Ovary (tissue), 10 donors: Measurements from ENCODE around the gene PAFAH2. TPM values are rescaled to one million over a fixed set of nuclear protein-coding genes. Genes with fewer than 3 reads are reported as not detected.

ENCODE experiments used
- DNase-seq, 5 donors: peaks; one replicate each; pipeline ENCODE4 v3.0.0-alpha.2; 2019 to 2020
- H3K27ac ChIP-seq, 2 donors: fragments of 200-600 bp; one replicate each; pipeline versions ENCODE4 v1.5.1 to v1.8.0; 2019 to 2022
- H3K27me3 ChIP-seq: fragments of 200-600 bp; one replicate; pipeline ENCODE4 v1.8.0; 2022
- H3K36me3 ChIP-seq: fragments of 200-600 bp; sonication (generic); one replicate; pipeline ENCODE4 v1.5.1; 2019
- H3K4me1 ChIP-seq: one replicate; pipeline ENCODE4 v1.8.1; 2013; ENCODE audit warnings: mild to moderate bottlenecking, moderate library complexity; ENCODE audit not compliant: insufficient read depth
- H3K4me3 ChIP-seq: fragments of 200-600 bp; sonication (generic); one replicate; pipeline ENCODE4 v1.5.1; 2017
- H3K9me3 ChIP-seq, 2 donors: fragments of 200-600 bp in 1 of 2; sonication (generic) in 1 of 2; one replicate each; pipeline versions ENCODE4 v1.5.1 to v1.8.1; 2013 to 2019; ENCODE audit warnings: mild to moderate bottlenecking in 1 of 2, moderate library complexity in 1 of 2
- CTCF ChIP-seq, 3 donors: fragments of 450-650 bp in 2 of 3; fragments of 200-600 bp in 1 of 3; IDR thresholded peaks; one replicate each; pipeline versions ENCODE4 v1.5.1 to v1.8.0; 2016 to 2022; ENCODE audit warnings: antibody characterized with exemption in 3 of 3, mild to moderate bottlenecking in 1 of 3
- EP300 ChIP-seq: sonication (generic); formaldehyde crosslinking; IDR thresholded peaks from one replicate; pipeline ENCODE4 v1.6.1; 2017; ENCODE audit warnings: antibody characterized with exemption
- POLR2A ChIP-seq: fragments of 450-650 bp; IDR thresholded peaks from one replicate; pipeline ENCODE4 v1.6.1; 2017; ENCODE audit warnings: antibody characterized with exemption, mild to moderate bottlenecking, moderate library complexity
- WGBS, 3 donors: extraction: QIAGEN DNeasy Blood & Tissue Kit in 1 of 3; methylation state at CpG; one replicate each; pipeline versions ENCODE4 v1.1.5 to v1.1.7; 2013 to 2017; 5-methylcytosine and 5-hydroxymethylcytosine counted together
- intact Hi-C, 4 donors: fragments of 100-400 bp; cut with DNase I; formaldehyde crosslinking; loops; one replicate each; pipeline versions ENCODE4 v1.11.0 to v1.15.1; 2022 to 2023
- long read RNA-seq, 3 donors: library from polyadenylated mRNA in 2 of 3; unstranded in 2 of 3; transcript quantifications; one replicate each; pipeline ENCODE4 v2.0.0 and lab custom pipeline, GENCODE V29; 2021 to 2026
- polyA plus RNA-seq, 2 donors: library from polyadenylated mRNA; stranded (reverse); fragments of 200-250 nt in 1 of 2; fragments of 350-450 nt in 1 of 2; fragmentation: Illumina TruSeq in 1 of 2; extraction: RNeasy Lipid Tissue Mini Kit (QIAGEN cat#74804) in 1 of 2; gene quantifications; one replicate each; pipeline ENCODE4 v1.2.3, GENCODE V29; 2013 to 2014
- total RNA-seq, 7 donors: library from RNA; depleted of rRNA in 2 of 7; stranded (reverse); fragments of >200 nt in 2 of 7; fragmentation: NEBNext Ultra II Directional in 3 of 7; extraction: Animal tissue kit (Norgen Biotek cat#: 25700) in 3 of 7; gene quantifications; one replicate each; pipeline versions ENCODE4 v1.1.0 to v1.2.4, GENCODE V29; 2016 to 2023
- donor health status: DM: no; HTN: no; CAD: no; lungs with moderate emphysema.
- donor health status: DM: no; HTN: no; CAD: no.
- donor health status: Bipolar disorder and iron deficiency.
- donor health status: DM: yes; HTN: yes; CAD: no.
- donor health status: DM: no; HTN: no; CAD: no.
- donor health status: DM: yes; HTN: yes; CAD: no.

Gene PAFAH2
- total RNA-seq: 10 to 100 TPM in 1 of 7 donors, 1 to 10 TPM in 6; 4.6 to 10.2 (median 6.1) TPM
- 10 to 100 TPM in 1 of 2 donors, 1 to 10 TPM in 1; 3.4 to 12.1 TPM for polyA plus RNA-seq
- long read RNA-seq, donor 1, transcript PAFAH2-201 (11 exons, 3,581 nt): major isoform, 18 of 28 reads
- long read RNA-seq, donor 1, partial matches to known transcripts: 3 of 28 reads
- long read RNA-seq, donor 1, other reads (novel, unspliced or antisense): 7 of 28 reads
- long read RNA-seq, donor 2, partial matches to known transcripts: 0 of 4 reads
- long read RNA-seq, donor 2, other reads (novel, unspliced or antisense): 0 of 4 reads
- long read RNA-seq, donor 3, transcript PAFAH2-201 (11 exons, 3,581 nt): major isoform, 6 of 11 reads
- long read RNA-seq, donor 3, partial matches to known transcripts: 1 of 11 reads
- long read RNA-seq, donor 3, other reads (novel, unspliced or antisense): 4 of 11 reads

- Histone ChIP-seq H3K27me3 (no peaks in the 10 kb centered on the region), H3K4me1 (peaks cover 6% of the 10 kb centered on the region), H3K4me3 (peak within 1 kb of the TSS; percentile 69), H3K27ac (peak within 1 kb of the TSS; percentile 21 to 45), H3K36me3 (no peaks in the 10 kb centered on the region), H3K9me3 (no peaks in the 10 kb centered on the region)
- peak; percentile 96 to 98 (median 97) for DNase-seq
- intact Hi-C loops: loop anchor here (5.0 to 10.0 kb wide), 6 partner anchors 91 to 383 kb away; partner anchors contain the start of genes MAN1C1 (in 1 of the 4), SELENON (in 1 of the 4) and STMN1 (in 1 of the 4)
- TF ChIP-seq POLR2A: peak; percentile 37
- TF ChIP-seq CTCF (IDR thresholded peaks at IDR 0.05): peak; percentile 99
- no peak for TF ChIP-seq EP300
- WGBS, 3 donors: 1% methylated on average over 47 of the region's 47 CpGs
These were observed at the start of gene PAFAH2 for GRCh38 chr1:25997828-25998761. Gene PAFAH2 (minus strand): TSS chr1:25998063. CDS start chr1:25990816, 7,247 bp downstream.

GRCh38 chr1:26047278-26047874 lies 49.5 kb upstream of the PAFAH2 start:
- H3K36me3 ChIP-seq: no peaks in the 10 kb centered on the region
- no peaks in the 10 kb centered on the region for H3K4me1 ChIP-seq
- no peaks in the 10 kb centered on the region for H3K9me3 ChIP-seq
- H3K4me3 ChIP-seq: no peak overlapping the region
- H3K27me3 ChIP-seq: peaks cover 3% of the 10 kb centered on the region
- no peak for DNase-seq
- no peak for TF ChIP-seq EP300
- TF ChIP-seq POLR2A: no peak
- TF ChIP-seq CTCF (IDR thresholded peaks at IDR 0.05): no peak
- no peak overlapping the region for H3K27ac ChIP-seq
- intact Hi-C loops: no loop called here
- 71 to 77% (median 71%) methylated on average over 7 of the region's 7 CpGs for WGBS, 3 donors

GRCh38 chr1:26046246-26047095 lies 48.6 kb upstream of the PAFAH2 start:
- no peak overlapping the region for H3K4me3 ChIP-seq
- no peak for TF ChIP-seq EP300
- no peak for TF ChIP-seq POLR2A
- no peak for TF ChIP-seq CTCF (IDR thresholded peaks at IDR 0.05)
- WGBS, 3 donors: 3 to 7% (median 6%) methylated on average over 41 to 57 of the region's 57 CpGs
- H3K27me3 ChIP-seq: peaks cover 3% of the 10 kb centered on the region
- no peaks in the 10 kb centered on the region for H3K4me1 ChIP-seq
- intact Hi-C loops: no loop called here
- DNase-seq: no peak
- H3K36me3 ChIP-seq: no peaks in the 10 kb centered on the region
- H3K9me3 ChIP-seq: no peaks in the 10 kb centered on the region
- no peak overlapping the region for H3K27ac ChIP-seq
